H7 (cell line): Measurements from ENCODE around the gene GIT2. TPM values are rescaled to one million over a fixed set of nuclear protein-coding genes. Genes with fewer than 3 reads are reported as not detected.
"Not testable (repeated sequence)": the region's sequence is repeated elsewhere in the genome, so short reads cannot be mapped to it uniquely, and the experiment has no call there.

Experiments used
- DNase-seq: peaks from one replicate; pipeline ENCODE4 v3.0.0; 2012
- H3K27me3 ChIP-seq: 2 replicates; pipeline ENCODE4 v1.6.0; 2011; ENCODE audit warnings: mild to moderate bottlenecking, low read length; ENCODE audit not compliant: control insufficient read depth, insufficient read depth
- H3K36me3 ChIP-seq: replicated peaks from 2 replicates; pipeline ENCODE4 v1.5.1; 2011; ENCODE audit warnings: low read length; ENCODE audit not compliant: control insufficient read depth, insufficient read depth
- H3K4me3 ChIP-seq: 2 replicates; pipeline ENCODE4 v1.5.1; 2011; ENCODE audit warnings: low read depth, mild to moderate bottlenecking, control low read depth, low read length, moderate library complexity; ENCODE audit not compliant: insufficient read depth
- total RNA-seq: library from RNA; depleted of rRNA; stranded (reverse); fragments of >200 nt; shearing (Covaris generic); gene quantifications from 2 replicates; pipeline ENCODE4 v1.2.3, GENCODE V29; 2014

The GIT2 gene
- total RNA-seq, 1 experiment from 2014 or later = 16.3 TPM

DNA sequence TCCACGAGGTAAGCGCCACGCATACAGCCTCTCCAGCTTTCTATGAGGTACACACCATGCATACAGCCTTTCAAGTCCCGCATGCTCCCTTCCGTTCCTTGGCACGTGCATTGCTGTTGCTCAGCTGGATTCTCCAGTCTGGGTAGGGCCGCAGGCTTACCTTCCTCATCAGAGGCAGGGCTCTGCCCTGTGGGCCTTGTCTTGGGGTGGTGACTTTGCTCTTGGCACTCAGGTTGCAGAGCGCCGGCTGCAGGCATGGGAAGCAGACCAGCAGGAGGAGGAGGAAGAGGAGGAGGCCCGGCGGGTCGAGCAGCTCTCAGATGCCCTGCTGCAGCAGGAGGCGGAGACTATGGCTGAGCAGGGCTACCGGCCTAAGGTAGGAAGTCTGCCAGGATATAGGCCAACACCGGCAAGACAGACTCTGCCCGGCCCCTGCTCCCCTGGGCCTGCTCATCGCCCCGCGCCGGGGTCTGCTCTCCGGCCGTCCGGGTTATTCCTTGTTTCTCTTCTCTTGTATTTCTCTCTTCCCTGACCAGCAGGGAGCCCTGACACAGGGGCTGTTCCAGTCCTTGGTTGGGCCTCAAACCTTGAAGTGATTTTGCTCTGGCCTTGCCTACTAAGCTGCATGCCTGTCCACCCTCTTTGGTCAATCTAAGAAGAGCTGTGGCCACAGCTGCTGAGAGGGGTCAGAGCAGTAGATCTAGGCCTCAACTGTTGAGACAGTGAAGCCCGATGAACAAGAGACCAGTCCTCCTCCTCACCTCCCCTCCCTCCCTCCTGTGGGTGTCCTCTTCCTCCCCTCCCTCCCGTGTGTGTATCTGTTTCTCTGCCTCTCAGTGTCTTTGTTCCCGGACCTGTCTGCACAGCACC, 80.8 kb downstream of the GIT2 start:
- Histone ChIP-seq H3K4me3 (no peak overlapping the region), H3K27me3 (no peaks in the 10 kb centered on the region), H3K36me3 (peaks cover 7% of the 10 kb centered on the region)
- no peak for DNase-seq

GRCh38 chr12:109914461-109914860, 81.7 kb downstream of the GIT2 start:
- H3K36me3 ChIP-seq = peaks cover 9% of the 10 kb centered on the region
- H3K27me3 ChIP-seq = no peaks in the 10 kb centered on the region
- no peak for DNase-seq
- no peak overlapping the region for H3K4me3 ChIP-seq

DNA sequence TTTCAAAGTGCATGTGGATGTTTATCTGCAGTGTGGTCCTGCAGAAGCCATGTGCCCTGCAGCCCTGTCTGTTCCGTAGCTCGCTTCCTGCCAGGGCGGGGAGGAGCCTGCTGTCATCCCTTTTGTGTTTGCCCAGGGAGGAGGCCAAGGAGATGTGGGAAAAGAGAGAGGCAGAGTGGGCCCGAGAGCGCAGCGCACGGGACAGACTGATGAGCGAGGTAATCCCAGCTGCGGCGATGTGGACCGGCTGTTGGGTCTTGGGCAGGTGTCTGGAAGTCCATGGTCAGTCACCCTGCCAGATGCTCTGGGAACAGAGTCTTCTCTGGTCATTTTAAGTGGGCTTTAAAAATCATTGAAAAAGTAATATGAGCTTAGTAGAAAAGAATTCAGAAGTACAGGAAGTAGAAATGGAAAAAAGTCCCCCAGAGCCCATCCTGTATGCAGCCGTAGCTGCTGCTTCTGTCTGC, 83.3 kb downstream of the GIT2 start:
- peaks cover 9% of the 10 kb centered on the region for H3K36me3 ChIP-seq
- H3K4me3 ChIP-seq = no peak overlapping the region
- DNase-seq = no peak
- no peaks in the 10 kb centered on the region for H3K27me3 ChIP-seq

DNA sequence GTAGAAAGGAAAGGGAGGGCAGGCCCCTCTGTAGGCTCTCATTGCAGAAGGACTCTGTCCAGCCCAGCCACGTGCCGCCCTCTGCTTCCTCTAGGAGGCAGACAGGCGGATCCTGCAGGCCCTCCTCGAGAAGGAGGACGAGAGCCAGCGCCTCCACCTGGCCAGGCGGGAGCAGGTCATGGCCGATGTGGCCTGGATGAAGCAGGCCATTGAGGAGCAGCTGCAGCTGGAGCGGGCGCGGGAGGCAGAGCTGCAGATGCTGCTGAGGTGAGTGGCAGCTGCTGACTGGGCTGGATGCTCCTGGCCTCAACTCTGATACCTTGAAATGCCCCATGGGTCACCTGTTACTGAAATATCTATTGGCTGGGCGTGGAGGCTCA, 85.2 kb downstream of the GIT2 start:
- peak; percentile 96 for DNase-seq
- Histone ChIP-seq H3K4me3 (no peak overlapping the region), H3K36me3 (peaks cover 9% of the 10 kb centered on the region), H3K27me3 (no peaks in the 10 kb centered on the region)

- Histone ChIP-seq H3K27me3 (no peaks in the 10 kb centered on the region), H3K36me3 (peaks cover 9% of the 10 kb centered on the region), H3K4me3 (no peak overlapping the region)
- no peak for DNase-seq
Measured at GRCh38 chr12:109910254-109910968, 85.8 kb downstream of the GIT2 start.

- H3K27me3 ChIP-seq = peaks cover 25% of the 10 kb centered on the region
- H3K36me3 ChIP-seq = peaks cover 6% of the 10 kb centered on the region
- no peak overlapping the region for H3K4me3 ChIP-seq
- DNase-seq = no peak
Measured at GRCh38 chr12:109905301-109905700, 90.9 kb downstream of the GIT2 start.

- DNase-seq = no peak
- Histone ChIP-seq H3K27me3 (peaks cover 41% of the 10 kb centered on the region), H3K36me3 (peaks cover 4% of the 10 kb centered on the region)
Measured at GRCh38 chr12:109902891-109903418, 93.2 kb downstream of the GIT2 start.

GRCh38 chr12:109900752-109901580, 95.2 kb downstream of the GIT2 start:
- H3K36me3 ChIP-seq = peaks cover 4% of the 10 kb centered on the region
- peak overlapping the region; percentile 63 for H3K4me3 ChIP-seq
- DNase-seq = peak; percentile 81
- peaks cover 49% of the 10 kb centered on the region for H3K27me3 ChIP-seq

More at GRCh38 chr12:109902891-109903418, 93.2 kb downstream of the GIT2 start:
- no peak overlapping the region for H3K4me3 ChIP-seq

DNA sequence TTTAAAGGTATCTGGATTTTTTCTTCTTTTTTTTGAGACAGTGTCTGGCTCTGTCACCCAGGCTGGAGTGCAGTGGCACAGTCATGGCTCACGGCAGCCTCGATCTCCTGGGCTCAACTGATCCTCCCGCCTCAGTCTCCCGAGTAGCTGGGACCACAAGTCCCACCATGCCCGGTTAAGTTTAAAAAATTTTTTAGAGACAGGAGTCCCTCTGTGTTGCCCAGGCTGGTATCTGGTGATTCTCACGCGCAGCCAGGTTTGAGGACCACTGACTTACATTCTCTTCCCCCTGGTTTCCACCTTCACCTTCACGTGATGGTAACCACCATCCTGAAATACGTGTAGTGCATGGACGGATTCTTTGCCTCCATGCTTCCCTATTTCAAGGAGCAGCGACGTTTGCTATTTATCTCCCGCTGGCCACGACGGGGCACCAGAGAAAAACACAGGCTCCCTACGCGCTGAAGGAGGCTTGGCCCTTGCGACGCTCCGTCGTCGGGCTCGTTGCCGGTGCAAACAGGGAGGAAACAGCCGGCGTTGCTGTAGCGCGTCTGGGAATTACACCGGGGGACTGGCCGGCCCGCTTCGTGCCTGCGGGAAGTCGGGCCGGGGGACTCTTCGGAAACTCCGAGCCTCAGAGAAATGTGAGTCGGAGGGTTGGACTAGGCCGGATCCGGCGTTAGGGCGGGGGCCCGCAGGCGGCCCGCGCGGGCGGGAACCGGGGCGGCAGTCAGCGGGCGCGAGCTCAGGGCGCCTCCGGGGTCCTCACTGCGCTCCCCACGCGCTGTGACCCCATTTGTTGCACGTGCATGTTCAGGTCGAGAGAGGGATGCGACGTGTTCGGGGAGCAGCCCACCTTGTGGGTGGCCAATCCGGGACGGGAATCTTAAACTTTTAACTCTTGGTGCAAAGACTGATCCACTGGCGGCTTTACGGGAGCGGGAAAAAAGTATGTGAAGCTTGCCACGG, 96.1 kb downstream of the GIT2 start, which contains the start of gene TCHP:
TCHP (plus strand) TSS at position 492 of the 969 bp plus-strand sequence. CDS start 2,753 bp downstream, outside the sequence.
- peak; percentile 89 for DNase-seq
- peak within 1 kb of the TSS; percentile 63 for H3K4me3 ChIP-seq
- H3K36me3 ChIP-seq = peaks cover 4% of the 10 kb centered on the region
- peaks cover 49% of the 10 kb centered on the region for H3K27me3 ChIP-seq

DNA sequence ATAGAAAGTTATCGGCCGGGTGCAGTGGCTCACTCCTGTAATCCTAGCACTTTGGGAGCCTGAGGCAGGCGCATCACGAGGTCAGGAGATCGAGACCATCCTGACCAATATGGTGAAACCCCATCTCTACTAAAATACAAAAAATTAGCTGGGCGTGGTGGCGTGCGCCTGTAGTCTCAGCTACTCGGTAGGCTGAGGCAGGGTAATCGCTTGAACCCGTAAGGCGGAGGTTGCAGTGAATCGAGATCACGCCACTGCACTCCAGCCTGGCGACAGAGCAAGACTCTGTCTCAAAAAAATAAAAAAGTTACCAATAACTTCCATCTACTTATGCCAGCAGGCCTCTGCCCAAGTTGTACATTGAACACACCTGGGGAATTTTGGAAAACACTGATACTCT, 96.8 kb downstream of the GIT2 start:
- peaks cover 49% of the 10 kb centered on the region for H3K27me3 ChIP-seq
- H3K4me3 ChIP-seq, H3K36me3 ChIP-seq, DNase-seq: not testable (repeated sequence)

DNA sequence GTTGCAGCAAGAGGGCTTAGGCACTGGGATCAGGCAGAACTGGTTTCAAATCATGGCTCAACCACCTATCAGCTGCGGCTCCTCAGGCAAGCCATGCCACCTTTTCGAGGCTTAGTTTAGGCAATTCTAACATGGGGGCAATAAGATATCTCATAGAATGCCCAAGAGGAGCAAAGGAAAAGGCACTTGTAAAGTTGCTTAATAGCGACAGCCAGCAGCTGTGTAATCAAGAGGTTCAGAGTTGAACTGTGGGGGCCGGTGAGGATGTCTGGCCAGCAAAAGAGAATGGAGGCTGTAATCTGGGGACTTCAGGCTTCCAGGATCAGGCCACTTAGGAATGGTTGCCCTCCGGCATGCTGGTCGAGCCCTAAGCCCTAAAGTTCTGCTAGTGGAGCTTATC, 99.1 kb downstream of the GIT2 start:
- Histone ChIP-seq H3K4me3 (no peak overlapping the region), H3K27me3 (peaks cover 32% of the 10 kb centered on the region), H3K36me3 (no peaks in the 10 kb centered on the region)
- DNase-seq = no peak

DNA sequence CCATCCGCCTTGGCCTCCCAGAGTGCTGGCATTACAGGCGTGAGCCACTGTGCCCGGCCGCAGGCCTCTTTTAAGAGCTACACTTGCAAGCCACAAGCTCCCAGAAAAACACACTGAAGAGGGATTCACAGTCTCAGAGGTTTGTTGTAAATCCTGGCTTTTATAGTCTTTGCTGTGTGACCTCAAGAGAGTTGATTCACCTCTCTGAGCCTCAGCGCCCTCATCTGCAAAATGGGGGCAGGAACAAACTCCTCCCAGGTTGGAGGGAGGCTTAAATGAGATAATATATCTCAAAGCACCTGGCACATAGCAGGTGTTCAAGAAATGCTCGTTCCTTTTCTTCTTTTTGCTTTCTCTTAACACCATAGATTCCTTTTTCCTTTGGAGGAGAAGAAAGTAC, 100.0 kb downstream of the GIT2 start:
- no peak for DNase-seq
- Histone ChIP-seq H3K36me3 (no peaks in the 10 kb centered on the region), H3K4me3 (no peak overlapping the region), H3K27me3 (peaks cover 28% of the 10 kb centered on the region)

DNA sequence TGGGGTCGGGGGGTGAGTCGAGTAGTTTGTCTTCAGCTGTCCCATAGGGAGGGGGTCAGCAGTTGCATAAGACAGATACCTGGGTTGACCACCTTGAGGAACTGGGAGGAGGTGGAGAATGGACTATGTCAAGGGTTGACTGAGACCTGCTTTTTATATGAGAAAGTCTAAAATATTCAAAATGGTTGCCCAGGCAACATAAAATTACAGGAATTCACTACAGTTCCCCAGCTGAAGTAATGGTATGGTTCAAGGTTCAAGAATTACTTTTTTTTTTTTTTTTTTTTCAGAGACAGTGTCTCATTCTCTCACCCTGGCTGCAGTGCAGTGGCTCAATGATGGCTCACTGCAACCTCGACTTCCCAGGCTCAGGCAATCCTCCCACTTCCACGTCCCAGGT, 101.2 kb downstream of the GIT2 start:
- Histone ChIP-seq H3K27me3 (peaks cover 24% of the 10 kb centered on the region), H3K4me3 (no peak overlapping the region), H3K36me3 (no peaks in the 10 kb centered on the region)
- DNase-seq = no peak
